Activated T-helper 9 cell treated with anti-CD3 and anti-CD28 coated beads, Interleukin-2, amount 50 U/mL, for 16 hours (primary cell): ENCODE measurements around the gene CAMTA1.

ENCODE experiments used
- DNase-seq: peaks from one replicate; pipeline ENCODE4 v3.0.0-alpha.2; 2020; ENCODE audit warnings: low read depth

Gene CAMTA1

DNA sequence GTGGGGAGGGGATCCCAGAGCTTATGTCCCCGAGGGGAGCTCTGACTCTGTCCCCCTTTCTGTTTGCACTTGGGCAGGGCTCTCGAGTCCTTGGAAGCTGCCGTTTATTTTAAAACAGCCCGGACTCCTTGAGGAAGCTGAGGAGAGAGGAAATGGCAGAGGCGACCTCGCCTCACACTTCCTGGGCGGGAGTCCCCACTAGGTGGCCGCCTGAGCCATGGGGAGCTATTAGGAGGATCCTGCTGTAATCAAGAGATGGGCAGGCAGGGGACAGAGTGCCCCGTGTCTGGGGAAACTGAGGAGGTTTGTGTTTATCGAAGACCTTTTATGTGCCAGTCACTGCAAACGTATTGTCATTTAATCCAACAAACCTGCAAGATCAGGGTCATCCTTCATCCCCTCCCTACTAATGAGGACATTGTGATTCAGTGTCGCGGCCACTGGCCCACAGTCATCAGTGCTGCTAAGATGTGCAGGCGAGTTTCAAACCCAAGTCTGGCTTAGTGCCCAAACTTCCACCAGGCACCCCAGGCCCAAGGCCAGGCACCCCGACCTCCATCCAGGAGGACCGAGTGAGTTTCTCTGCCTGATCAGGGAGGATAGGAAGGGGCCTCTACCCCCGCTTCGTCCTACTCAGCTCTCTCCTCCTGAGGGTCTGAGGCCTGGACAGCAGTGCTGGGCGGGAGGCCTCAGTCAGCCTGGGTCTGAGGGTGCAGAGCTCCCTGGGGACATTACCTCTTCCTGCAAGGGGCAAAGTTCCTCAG lies 669.0 kb downstream of the CAMTA1 start:
- DNase-seq: no peak

DNA sequence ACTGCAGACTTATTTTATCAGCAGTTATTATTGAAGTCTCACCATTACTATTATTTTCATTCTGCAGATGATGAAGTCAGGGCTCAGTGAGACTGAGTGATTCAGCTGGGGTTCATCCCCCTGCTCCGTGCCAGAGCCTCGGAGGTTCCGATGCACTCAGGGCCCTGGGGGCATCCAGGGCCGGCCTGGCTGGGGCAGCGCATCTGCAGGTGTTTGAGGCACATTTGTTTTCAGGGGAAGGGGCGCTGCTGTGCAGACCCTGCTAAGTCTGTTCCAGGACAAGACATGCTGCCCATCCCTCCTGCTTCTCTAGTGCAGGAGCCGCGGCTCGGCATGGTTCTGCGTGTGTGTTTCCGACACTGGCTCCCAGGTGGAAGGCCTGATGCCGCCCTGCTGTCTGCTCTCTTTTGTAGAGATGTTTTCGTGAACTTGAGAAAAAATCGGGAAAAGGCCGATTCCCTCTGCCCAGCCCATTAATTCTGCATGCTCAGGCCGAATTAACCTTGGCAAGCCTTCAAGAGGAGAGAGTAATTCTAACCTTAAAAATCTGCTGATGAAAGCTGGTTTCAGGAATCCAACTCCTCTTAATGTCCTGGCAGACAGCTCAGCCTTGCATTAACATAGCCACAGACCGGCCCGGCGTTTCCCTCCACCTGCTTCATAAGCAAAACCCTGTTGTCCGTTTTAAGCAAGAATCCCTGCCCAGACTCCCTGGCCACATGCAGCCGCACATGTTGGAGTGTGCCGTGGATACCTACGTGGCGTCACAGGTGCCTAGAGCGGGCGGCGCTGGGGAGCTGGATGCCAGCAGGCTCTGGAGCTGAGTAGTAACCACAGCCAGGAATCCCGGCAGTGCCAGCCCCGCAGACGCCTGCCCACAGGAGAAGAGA lies 669.9 kb downstream of the CAMTA1 start:
- DNase-seq: no peak

DNA sequence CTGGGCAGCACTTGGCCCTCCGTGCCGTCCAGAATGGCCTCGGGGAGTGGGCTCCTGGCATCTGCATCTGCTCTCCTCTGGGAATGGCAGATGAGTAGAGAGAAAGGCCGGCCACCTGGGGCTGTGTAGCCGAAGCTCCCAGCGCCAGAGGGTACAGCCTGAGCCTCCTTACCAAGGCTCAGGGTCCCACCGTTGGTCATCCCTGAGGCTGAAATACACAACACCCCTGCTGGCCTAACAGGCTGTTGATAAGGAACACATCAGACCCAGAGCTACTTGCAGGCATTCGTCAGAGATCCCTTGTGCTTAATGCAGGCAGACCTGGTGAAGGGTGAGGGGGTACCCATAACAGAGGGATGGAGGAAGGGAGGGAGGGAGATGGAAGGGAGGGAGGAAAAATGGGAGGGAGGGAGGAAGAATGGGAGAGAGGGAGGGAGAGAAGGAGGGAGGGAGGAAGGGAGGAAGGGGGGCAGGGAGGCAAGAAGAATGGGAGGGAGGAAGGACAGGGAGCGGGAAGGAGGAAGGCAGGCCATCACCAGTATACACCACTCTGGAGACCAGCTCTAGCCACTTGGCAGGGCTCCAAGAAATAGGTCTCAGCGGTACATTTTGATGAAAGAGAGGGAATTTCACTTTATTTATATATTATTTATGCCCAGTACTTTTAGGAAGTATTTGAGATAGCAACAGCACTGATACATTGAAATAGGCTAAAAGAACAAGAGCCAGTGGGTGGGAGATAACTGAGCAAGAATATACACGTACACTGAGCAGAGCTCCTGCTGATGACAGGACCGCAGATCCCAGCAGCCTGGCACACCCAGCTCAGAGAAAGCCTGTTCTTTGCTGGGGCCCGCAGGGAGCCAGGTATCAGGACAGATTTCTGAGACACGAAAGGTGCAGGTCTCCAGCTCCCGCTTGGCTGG lies 670.8 kb downstream of the CAMTA1 start:
- DNase-seq: no peak

DNA sequence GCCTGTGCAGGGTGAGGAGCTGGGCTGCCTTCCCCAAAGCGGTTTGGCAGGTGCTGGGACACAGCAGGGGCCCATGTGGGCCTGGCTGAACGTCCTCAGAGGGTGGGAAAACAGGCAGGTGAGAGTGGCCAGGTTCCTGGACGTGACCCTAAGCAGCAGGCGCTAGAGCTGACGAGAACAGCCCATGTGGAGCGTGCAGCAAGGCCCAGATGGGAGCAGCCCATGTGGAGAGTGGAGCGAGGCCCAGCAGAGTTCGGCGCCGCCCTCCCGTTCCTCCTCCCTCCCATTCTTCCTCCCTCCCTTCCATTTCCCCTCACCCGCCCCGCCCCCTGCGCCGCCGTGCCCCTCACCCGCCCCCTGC lies 671.4 kb downstream of the CAMTA1 start:
- no peak for DNase-seq

DNA sequence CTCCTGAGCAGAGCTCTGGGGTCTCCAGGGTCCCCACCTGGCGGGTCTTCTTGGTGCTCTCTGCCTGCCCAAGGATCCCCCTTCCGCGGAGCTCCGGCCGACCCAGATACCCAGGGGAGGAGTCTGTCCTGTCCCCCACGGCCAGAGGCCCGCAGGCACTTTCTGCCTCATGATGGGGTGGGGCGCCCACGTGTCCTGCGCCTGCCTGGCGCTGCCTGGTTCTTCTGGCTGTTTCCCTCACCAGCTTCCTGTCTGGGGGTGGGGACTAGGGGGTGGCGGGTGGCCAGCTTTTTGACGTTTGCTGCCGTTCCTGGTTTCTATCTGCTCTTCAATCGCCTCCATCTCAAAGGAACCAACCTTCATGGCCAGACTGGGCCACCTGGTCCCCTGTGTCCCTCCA lies 672.6 kb downstream of the CAMTA1 start:
- no peak for DNase-seq

DNA sequence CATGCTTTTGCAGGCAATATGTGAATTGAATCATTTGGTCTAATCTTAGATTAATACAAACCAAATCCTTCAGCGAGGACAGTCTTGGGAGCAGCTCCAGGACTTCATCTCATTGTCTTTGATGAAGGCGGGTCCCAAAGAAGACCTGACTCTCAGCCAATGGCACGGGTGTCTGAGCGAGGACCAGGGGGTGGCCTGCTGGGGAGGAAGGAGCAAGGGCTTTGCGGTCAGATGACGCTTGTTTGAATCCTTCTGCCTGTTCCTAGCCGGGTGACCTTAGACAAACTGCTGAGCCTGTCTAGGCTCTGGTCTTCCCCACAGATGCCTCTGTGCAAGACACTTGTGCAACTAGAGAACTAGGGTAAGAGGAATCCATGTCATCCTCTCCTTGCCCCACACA lies 673.7 kb downstream of the CAMTA1 start:
- no peak for DNase-seq

DNA sequence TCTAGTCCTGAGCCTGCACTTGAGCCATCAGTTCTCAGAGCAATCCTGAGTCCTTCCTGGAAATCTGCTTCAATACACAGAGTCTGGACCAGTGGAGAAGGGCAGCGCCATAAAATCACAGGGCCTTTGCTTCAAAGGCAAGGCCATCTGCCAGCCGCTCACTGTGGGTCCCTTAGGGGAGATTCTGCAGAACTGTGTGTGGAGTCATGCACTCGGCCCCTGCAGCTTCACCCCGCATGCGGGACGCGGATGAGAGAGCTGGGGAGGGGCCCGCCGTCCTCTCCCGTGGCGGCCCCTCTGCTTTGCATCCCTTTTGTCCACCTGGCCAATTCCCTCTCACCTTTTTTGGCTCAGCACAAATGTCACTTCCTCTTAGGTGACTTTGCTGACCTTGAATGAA lies 674.7 kb downstream of the CAMTA1 start:
- no peak for DNase-seq

DNA sequence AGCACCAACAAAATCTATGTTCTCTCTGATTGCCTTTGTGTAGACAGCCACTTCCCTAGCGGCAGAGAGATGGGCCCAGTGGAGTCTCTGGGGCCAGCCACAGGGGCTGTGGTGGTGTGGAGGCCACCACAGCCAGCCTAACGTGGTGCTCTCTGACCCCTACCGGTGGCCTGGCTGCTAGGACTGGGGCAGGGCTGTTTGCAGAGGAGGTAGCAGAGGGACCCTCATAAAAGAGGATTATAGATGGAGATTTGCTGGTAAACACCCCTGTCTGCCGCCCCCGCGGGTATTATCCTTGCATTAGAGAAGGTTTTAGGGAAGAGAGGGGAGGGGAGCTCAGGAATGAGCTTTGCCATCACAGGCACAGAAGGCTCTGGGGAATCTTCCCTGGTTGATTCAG lies 675.6 kb downstream of the CAMTA1 start:
- DNase-seq: no peak

DNA sequence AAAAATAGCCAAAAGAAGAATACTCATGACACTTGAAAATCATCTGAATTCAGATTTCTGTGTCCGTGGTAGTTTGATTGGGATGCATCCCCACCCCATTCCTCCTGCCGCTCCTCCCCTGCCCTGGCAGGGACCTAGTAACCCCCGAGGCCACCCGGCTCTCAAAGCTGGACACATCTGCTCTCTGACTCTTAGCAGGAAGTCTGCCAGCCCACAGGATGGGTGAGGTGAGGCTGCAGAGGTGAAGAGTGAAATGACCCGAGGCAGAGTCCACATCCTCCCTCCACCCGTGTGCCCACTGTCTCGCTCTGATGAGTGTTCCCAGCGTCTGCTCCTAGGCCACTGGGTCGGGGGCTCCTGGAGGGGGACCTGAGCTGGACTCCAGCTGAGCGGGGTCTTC lies 677.4 kb downstream of the CAMTA1 start:
- DNase-seq: no peak

DNA sequence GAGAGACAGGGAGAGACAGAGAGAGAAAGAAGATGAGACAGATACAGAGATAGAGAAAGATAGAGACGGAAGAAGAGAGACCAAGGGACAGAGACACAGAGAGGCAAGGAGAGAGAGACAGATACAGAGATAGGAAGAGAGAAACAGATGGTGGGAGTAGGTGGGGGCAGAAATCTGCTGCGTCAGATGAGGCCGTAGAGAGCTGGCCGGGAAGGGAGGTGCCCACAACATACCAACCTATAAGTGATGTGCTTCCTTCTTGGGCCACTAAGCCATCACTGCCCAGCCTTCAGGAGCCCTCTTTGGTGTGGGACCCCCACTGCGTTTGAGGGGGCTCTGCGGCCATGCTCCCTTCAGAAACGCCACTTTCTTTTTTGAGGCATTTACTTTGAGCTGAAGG lies 678.3 kb downstream of the CAMTA1 start:
- DNase-seq: no peak

DNA sequence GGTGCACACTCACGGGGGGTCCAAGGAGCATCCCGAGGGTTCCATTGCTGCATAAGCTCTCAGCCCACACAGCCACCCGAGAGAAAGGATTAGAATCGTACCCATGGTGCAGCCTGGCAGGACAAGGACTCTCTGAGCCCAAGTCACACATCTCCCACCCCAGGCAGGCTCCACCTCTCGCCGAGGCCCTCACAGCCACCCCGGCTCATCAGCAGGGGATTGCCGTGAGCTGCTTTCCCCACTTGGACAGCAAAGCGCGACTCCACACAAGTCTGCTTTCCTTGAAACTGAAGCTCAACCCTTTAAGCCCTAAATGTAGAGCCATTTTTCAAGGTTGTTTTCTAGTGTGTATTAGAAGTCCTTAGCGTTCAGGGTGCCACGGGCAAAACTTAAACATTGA lies 679.5 kb downstream of the CAMTA1 start:
- no peak for DNase-seq

DNA sequence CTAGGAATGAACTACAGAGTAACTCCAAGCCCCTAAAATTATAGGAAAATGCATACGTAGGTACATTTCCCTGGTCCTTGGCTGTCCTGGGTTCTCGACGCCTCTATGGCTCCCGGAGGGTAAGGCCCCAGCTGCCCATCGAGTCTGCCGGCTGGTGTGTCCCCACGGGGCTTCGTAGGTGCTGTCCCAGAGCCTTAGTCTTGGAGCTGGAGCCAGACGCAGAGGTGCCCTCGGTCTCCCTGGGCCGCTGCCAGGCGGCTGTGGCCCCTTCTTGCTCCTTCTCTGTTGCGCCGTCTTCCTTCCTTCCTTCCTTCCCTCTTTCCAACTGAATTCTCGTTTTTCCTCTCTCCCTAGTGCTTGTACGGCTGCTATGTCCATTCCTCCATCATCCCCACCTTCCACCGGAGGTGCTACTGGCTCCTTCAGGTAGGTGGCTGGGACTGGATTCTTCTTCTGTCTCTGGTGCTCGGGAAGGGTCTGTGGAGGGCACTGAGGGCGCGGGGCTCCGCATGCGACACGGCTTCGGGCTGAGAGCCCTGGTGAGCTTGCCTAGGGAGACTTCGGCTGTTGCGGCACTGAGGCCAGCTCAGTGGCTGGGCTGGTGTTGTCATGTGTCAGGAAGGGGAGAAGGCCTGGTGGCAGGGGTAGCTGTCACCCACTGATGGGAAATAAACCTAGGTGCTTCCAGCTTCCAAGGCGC lies 682.4 kb downstream of the CAMTA1 start:
- no peak for DNase-seq

DNA sequence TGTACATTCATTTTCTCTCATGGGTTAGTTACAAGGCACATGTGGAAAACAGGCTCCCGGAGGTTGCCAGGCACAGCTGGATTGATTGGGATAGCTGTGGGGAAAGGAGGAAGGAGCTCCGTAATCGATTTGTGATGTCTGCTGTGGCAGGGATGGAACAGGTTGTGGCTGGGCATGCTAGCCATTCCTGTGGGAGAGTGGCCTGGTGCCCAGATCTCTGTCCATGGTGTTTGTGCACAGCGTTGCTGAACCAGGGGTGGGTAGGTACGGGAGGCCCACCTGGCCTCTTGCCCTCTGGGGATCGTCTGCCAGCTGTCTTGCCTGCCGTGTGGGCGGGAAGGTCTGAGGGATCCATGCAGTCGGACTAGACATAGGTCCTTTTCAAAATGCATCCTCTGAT lies 683.0 kb downstream of the CAMTA1 start:
- no peak for DNase-seq

DNA sequence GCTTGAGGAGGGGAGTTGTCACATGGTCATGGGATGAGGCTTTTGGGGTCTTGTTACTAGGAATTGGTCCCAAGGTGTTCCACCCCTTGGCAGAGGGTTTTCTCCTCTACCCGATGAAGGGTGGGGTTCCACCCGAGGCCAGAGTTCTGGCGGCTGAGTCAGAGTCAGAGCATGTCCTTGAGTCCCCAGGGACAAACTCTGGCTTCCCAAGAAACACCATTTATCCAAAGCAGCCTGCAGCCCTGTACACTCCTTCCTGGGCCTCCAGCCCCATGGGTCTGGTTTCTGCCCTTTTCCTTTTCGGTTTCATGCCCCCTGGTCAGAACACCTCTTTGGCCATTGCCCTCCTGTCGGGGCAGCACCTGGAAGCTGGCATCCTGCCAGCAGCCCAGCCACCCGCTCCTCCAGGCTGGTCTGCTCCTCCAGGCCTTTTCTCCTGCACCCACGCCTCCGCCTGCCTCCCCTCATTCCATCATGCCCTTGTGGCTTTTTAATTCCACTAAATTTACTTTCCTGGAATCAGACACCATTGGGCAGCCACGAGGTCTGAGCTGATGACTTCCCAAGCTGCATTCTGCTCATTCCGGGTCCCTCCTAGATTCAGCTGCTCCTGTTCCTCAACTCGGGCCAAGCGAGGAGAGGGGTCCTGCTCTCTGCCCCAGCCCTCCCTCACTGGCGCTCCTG lies 684.1 kb downstream of the CAMTA1 start:
- DNase-seq: no peak

DNA sequence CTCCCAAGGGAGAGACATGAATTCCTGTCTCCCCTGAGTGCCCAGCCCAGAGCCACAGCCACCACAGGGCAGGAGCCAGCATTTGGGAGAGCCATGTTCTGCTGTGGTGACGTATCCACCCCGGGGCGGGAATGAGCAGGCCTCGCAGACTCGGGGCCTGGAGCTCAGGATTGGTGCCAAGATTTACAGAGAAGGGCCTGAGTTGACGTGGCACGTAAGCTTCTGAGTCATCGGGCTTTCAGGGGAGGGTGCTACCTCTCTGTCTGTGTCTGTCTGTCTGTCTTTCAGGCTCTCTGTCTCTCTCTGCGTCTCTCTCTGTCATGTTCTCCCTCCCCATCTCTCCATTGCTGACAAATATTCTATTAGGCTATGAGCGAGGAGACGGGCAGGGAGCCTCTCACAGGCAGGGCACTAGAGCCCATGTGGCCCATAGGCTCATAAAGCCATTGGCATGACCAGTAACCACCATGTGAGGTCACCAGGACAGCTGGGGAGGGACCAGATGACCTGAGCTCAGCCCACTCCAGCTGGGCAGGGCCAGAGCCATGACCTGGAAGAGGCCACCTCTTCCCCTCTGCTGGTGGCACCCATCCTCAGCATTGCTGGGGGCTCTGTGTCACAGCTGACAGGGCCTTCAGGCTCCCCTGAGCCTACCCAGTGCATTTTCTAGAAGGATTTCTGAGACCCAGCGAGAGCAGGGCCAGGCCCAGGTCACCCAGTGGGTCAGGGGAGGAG lies 685.8 kb downstream of the CAMTA1 start:
- DNase-seq: no peak

DNA sequence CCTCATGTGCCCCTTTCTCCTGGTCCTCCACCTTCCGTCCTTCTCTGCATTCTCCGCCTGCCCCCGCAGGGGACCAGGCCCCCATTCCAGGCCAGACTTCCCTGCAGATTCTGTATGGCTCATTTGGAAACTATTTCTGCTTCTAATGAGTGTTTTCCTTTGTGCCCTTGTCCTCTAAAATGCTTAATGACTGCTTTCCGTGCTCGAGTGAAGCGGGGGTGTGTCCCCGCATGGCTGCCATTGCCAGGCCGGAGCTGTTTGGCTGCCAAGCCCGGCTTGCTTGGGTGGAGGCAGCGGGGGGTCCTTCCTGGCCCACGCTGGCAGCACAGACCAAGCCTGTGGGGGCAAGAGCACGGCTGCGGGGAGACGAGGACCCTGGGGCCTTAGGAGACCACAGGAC lies 686.6 kb downstream of the CAMTA1 start:
- DNase-seq: no peak

DNA sequence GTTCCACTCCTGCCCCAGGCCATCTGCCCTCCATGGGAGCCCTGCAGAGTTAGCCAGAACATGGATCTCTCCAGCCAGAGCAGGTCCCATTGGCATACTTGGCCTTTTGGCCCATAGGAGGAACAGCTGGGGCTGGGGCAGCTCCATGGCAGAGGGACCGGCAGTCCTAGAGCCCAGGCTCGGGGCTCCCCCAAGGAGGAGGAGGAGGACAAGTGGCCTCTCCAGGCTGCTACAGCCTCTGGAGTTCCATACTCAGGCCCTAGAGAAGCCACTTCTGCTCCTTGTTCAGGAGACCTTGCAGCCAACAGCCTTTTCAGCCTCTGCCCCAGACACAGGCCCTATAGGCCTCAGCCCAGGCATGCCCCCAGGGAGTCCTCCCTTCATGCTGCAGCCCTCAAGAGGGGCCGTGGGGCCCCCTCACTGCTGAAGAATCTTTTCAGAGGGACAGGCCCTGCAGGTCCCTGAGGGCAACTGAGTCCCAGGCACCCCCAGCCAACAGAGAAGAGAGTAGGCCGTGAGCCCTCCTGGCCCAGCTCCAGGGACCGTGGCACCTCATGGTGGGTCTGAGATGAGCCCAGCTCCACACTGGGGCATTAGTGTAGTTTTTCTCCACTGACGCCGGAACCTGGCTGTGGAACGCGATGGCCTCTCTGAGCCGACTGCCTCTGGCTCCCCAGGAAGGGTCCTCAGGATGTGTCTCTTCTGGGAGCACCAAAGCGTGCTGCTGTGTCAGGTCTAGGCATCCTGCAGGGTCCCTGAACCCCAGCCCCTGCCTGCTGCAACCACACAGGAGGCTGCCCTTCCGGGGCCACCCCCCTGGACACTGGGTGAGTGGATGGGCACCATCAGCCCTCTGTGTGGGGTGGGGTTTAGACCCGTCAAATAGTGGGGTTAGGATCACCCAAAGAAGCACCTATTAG lies 688.2 kb downstream of the CAMTA1 start:
- DNase-seq: no peak

DNA sequence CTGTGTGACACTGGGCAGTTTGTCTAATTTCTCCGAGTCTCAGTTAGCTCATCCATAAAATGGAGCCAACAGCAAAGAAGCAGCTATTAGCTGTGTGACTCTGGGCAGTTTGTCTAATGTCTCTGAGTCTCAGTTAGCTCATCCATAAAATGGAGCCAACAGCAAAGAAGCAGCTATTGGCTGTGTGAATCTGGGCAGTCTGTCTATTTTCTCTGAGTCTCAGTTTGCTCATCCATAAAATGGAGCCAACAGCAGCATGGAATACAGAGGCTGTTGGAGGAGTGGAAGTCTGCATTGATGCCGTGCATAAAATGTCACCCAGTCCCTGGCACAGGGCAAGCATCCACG lies 688.9 kb downstream of the CAMTA1 start:
- no peak for DNase-seq

DNA sequence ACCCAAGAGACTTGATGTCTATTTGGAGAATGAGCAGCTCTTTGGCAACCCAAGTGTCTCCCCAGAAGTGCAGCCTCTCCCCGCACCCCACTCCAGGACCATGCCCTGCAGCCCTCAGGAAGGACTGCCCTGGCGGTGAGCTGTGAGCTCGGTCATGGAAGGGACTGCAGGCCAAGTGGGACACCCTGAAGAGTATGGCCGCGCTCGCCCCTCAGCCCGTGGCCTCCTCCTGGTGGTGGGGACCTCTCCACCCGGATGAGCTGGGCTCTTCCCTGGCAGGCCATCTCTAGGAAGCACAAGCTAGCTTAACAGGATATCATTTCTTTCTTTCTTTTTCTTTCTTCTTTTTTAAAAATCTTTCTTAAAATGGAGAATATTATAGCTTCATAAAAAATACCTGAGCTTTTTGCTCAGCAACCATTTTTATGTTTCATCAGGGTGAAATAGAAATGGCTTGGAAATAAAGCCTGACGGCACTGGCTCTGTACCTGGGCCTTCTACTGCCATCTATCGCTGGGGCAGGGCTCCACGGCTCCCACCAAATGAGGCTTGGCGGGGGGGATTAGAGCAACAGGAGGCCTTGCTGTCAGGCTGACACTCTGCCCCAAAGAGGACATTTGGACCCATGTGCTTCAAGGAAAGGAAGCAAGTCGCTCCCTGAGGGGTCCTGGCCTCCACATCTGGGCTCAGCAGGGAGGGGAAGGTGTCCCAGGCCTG lies 689.7 kb downstream of the CAMTA1 start:
- no peak for DNase-seq
